Tongue (tissue), 3 donors: ENCODE data around the gene RAMP1. TPM values are rescaled to one million over a fixed set of nuclear protein-coding genes. Genes with fewer than 3 reads are reported as not detected.

ENCODE experiments used
- DNase-seq: peaks from one replicate; pipeline ENCODE4 v3.0.0-alpha.2; 2015
- small RNA-seq: library from RNA; depleted of rRNA; stranded (forward); fragments of <200 nt; gene quantifications from one replicate; pipeline ENCODE3, GENCODE V24; 2014; ENCODE audit warnings: low replicate concordance
- total RNA-seq: library from RNA; depleted of rRNA; stranded (reverse); fragments of >200 nt; gene quantifications from one replicate; pipeline ENCODE4 v1.2.3, GENCODE V29; 2014

RAMP1 gene
- total RNA-seq, 1 donor from 2014 or later = 51.7 TPM

DNA sequence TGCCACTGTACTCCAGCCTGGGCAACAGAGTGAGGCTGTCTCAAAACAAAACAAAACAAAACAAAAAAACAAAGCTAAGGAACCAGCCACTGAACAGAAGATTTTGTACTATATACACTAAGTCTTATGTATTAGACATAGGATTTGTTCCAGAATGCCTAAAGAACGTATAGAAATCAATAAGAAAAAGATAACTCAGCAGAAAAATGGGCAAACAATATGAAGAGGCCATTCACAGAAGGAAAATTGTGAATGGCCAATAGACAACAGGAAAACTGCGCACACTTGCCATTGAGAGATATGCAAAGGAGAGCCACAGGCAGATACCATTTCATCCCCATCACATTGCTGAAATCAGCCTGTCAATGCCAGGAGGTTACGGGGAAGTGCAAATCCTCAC is 92.5 kb downstream of the RAMP1 start:
- no peak for DNase-seq

DNA sequence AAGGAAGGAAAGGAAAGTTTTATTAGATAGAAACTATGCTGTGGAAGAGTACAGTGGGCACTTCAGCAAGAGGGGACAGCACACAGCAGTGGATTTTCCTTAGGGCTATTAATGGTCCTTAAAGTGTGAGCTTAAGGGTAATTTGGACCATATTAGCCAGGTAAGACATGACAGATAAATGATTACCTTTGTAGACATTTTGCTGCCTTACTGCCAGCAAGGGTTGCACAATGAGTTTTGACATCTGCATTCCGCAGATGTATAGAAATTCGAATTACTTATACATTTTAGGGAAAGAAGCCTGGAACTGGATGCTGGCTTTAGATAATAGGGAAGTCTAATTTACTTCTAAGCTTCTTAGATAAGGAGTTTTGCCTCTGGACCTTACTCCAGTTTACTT is 93.4 kb downstream of the RAMP1 start:
- no peak for DNase-seq

DNA sequence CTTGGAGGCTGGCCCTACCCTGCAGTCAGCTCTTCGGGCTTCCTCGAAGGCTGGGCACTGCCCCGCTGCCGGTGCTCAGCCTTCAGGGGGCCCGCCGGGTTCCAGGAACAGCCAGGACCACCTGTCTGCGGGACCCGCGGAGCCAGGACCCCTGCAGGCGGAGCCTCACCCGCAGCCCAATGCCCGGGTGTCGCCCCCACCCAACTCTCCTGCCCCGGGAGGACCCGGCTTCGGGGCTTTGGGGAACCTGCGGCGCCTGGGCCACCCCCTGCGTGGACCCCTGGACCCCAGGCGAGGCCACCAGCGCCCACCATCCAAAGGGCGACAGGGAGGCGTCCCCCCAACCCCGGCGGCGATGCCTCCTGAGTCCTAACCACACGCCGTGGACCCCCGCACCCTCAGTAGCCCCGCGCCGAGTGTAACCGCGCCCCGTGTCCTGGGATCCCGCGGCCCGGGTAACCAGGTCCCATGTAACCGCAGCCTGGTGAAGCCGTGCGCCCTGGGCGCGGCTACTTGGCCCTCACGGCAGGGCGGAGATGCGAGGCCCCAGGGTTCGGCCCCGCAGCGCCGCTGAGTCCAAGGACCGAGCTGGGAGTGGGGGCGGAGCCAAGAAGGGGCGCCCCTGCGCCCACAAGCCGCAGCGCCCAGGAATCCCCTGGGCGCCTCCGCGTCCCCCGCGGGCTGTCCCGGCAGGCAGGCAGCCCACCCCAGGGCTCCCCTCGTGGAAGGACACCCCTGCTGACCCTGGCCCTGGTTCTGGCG is 96.4 kb downstream of the RAMP1 start:
- no peak for DNase-seq

DNA sequence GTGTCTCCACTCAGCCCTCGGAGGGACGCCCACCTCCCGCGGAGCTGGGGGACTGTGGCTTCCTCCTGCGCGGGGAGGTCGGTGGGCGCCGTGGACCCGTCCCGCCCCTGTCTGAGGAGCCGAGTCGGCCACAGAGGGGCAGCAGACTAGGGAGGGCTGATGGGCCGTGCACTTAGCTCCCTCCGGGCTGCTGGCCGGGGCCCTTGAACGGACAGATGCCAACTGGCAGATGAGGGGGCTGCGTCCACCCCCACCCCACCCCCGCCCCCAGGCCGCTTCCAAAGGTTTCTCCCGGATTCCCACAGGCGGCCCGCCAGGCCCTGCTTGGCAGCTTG is 96.9 kb downstream of the RAMP1 start:
- DNase-seq = no peak

DNA sequence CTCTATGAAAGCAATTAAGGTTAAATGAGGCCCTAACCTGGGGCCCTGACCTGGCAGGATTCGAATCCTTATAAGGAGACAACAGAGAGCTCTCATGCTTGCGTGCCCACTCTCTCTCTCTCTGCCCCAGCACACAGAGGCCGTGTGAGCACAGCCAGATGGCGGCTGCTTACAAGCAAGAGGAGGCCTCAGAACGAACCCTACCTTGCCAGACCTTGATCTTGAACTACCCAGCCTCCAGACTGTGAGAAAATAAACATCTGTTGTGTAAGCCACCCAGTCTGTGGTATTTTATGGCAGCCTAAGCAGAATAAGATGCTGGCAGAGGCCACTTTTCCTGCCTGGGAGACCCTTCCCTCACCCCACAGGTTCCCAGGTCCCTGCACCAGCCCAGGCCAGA is 102.2 kb downstream of the RAMP1 start:
- no peak for DNase-seq

Small RNAs within 50 kb of the gene (small RNA-seq; reads per million reads assigned to genes)
- not detected for gene RF00157

Other genes with a start within 250 kb of the RAMP1 start
- 132 TPM for gene LRRFIP1, start 232.0 kb upstream of the RAMP1 start, total RNA-seq
- gene RBM44, start 60.8 kb upstream of the RAMP1 start, total RNA-seq = 4.0 TPM
- 69.6 TPM for gene UBE2F, start 107.4 kb downstream of the RAMP1 start, total RNA-seq
- 21.2 TPM for gene SCLY, start 201.4 kb downstream of the RAMP1 start, total RNA-seq
- 1.0 TPM for gene ESPNL, start 240.7 kb downstream of the RAMP1 start, total RNA-seq